Measurements from ENCODE around the gene CNPPD1. TPM values are rescaled to one million over a fixed set of nuclear protein-coding genes. Genes with fewer than 3 reads are reported as not detected.

Gene CNPPD1
- total and polyA plus RNA-seq, 2 of the 8 experiments (the other 6 are each of a cell fraction or from before 2014, with no cell fraction given), result 32.9 to 35.9 TPM

GRCh38 chr2:219215871-219216534 lies 39.3 kb upstream of the CNPPD1 start:
- 88% methylated on average over 14 of the region's 27 CpGs; no CpG with 5 or more reads in 1 of the 2 experiments for WGBS, 2 experiments (ENCODE audit: extremely low coverage in 1 of 2, insufficient coverage in 1 of 2, insufficient read length in 1 of 2, insufficient replicate concordance in 2 of 2, low coverage in 1 of 2, low lambda C conversion rate in 2 of 2, missing lambda C conversion rate in 1 of 2)
- no peak overlapping the region for H3K23ac ChIP-seq (ENCODE audit: insufficient read length)
- TF ChIP-seq SIX5 (IDR thresholded peaks at IDR 0.05; ENCODE audit: low read depth, low read length) (no peak), EZH2 (IDR thresholded peaks at IDR 0.05; ENCODE audit: low read depth, low read length, severe bottlenecking) (no peak), E2F6 (IDR thresholded peaks at IDR 0.05) (no peak), SAP30 (IDR thresholded peaks at IDR 0.05; ENCODE audit: insufficient read depth, insufficient replicate concordance, low read length) (no peak), MAX (IDR thresholded peaks at IDR 0.05) (no peak)

More at GRCh38 chr2:219215871-219216534, 39.3 kb upstream of the CNPPD1 start:
- H2BK5ac ChIP-seq (ENCODE audit: low read depth, low read length), result no peak overlapping the region
- no peak overlapping the region for H2AFZ ChIP-seq (ENCODE audit: low read length)
- H2BK15ac ChIP-seq (ENCODE audit: low read length), result no peak overlapping the region
- DNase-seq (ENCODE audit: low read depth in 1 of 2, low spot score in 2 of 2) (no peak), FAIRE-seq (no peak)
- H3K14ac ChIP-seq (ENCODE audit: insufficient read length), result no peak overlapping the region
- peaks cover 0 to 12% (median 6%) of the 10 kb centered on the region in 4 experiments; a peak in 3 of 7 replicates for H3K4me1 ChIP-seq (replicated peaks in 1 of 4; ENCODE audit: control insufficient read depth in 3 of 4, insufficient read depth in 4 of 4, low read length in 3 of 4)
- no peak overlapping the region for H4K8ac ChIP-seq (ENCODE audit: extremely low read depth, insufficient read depth, low read length)
- no peak overlapping the region for H2AK5ac ChIP-seq (ENCODE audit: low read depth, low read length)
- H4K91ac ChIP-seq (replicated peaks; ENCODE audit: insufficient read length, low read length), result no peak overlapping the region
- H4K5ac ChIP-seq (ENCODE audit: insufficient read length, low read depth, low read length), result no peak overlapping the region
- no peaks in the 10 kb centered on the region for H3K79me1 ChIP-seq (ENCODE audit: low read depth, low read length)
- H3K4me2 ChIP-seq (ENCODE audit: insufficient read depth in 1 of 2, low read depth in 2 of 2, low read length in 2 of 2), result no peak overlapping the region
- no peak overlapping the region for H3K4me3 ChIP-seq (ENCODE audit: extremely low read depth in 1 of 4, insufficient read depth in 2 of 4, low read depth in 3 of 4, low read length in 4 of 4)
- no peak overlapping the region for H3K27ac ChIP-seq (ENCODE audit: low read depth, low read length)
- no peak overlapping the region for H2BK20ac ChIP-seq (ENCODE audit: low read length)
- ChIA-PET CTCF (ENCODE audit: partially characterized antibody) (interaction anchor here (0.6 to 1.7 kb wide), 8 partner anchors 8 to 561 kb away, joined by 3 to 6 read pairs (median 4); no protein-coding TSS in a partner anchor), POLR2A (ENCODE audit: partially characterized antibody) (interaction anchor here (0.7 to 14.0 kb wide), 6 partner anchors 9 to 44 kb away, joined by 3 to 190 read pairs (median 32); partner anchors contain the start of genes ANKZF1, ATG9A, GLB1L and STK16)
- H3K56ac ChIP-seq (replicated peaks; ENCODE audit: insufficient read length, low read depth, low read length), result no peak overlapping the region
- no peaks in the 10 kb centered on the region for H3K9me3 ChIP-seq (ENCODE audit: insufficient read depth in 2 of 2, low read depth in 1 of 2, low read length in 1 of 2)
- H3K18ac ChIP-seq (ENCODE audit: extremely low read depth, low read length), result no peak overlapping the region
- no peaks in the 10 kb centered on the region for H3K79me2 ChIP-seq (ENCODE audit: control insufficient read depth in 1 of 2, insufficient read depth in 2 of 2, low read length in 2 of 2)
- no peak overlapping the region for H2BK120ac ChIP-seq (replicated peaks; ENCODE audit: low read depth, low read length)
- H3K27me3 ChIP-seq (replicated peaks in 1 of 4; ENCODE audit: control insufficient read depth in 3 of 4, extremely low read depth in 1 of 4, insufficient read depth in 3 of 4, low read length in 3 of 4), result no peaks in the 10 kb centered on the region; a peak in 1 of 7 replicates
- peaks cover 14% of the 10 kb centered on the region for H3K23me2 ChIP-seq (ENCODE audit: low read depth, low read length)
- H3K9ac ChIP-seq (replicated peaks in 1 of 4; ENCODE audit: extremely low read depth in 1 of 4, low read depth in 3 of 4, low read length in 3 of 4), result no peak overlapping the region
- peaks cover 0 to 2% of the 10 kb centered on the region in 2 experiments for H4K20me1 ChIP-seq (replicated peaks in 1 of 2; ENCODE audit: control insufficient read depth in 1 of 2, insufficient read depth in 2 of 2, low read length in 2 of 2)
- no peak overlapping the region for H3K4ac ChIP-seq (replicated peaks; ENCODE audit: insufficient read length, low read depth, low read length)
- 0 out of 2 replicates have a peak overlapping the region, but pooled peaks have one; percentile 23 for H2BK12ac ChIP-seq (ENCODE audit: low read depth, low read length)
- peaks cover 14 to 44% (median 24%) of the 10 kb centered on the region in 4 experiments for H3K36me3 ChIP-seq (ENCODE audit: control insufficient read depth in 2 of 4, insufficient read depth in 4 of 4, low read length in 3 of 4)

All from H1 (cell line).